Fibroblast of villous mesenchyme (primary cell): ENCODE data around the gene USP37. TPM values are rescaled to one million over a fixed set of nuclear protein-coding genes. Genes with fewer than 3 reads are reported as not detected.

Experiments used
- DNase-seq: peaks from one replicate; pipeline ENCODE4 v3.0.0-alpha.2; 2010; ENCODE audit warnings: low read depth
- H3K4me3 ChIP-seq: 2 replicates; pipeline ENCODE4 v1.5.1; 2011; ENCODE audit warnings: low read depth, mild to moderate bottlenecking, low read length
- CTCF ChIP-seq: IDR thresholded peaks from 2 replicates; pipeline ENCODE4 v1.5.1; 2012; ENCODE audit warnings: low read depth, mild to moderate bottlenecking, low read length; ENCODE audit not compliant: insufficient read depth
- total RNA-seq: library from RNA; depleted of rRNA; stranded (reverse); fragments of >200 nt; gene quantifications from 2 replicates; pipeline ENCODE4 v1.2.3, GENCODE V29; 2012

USP37 gene
- total RNA-seq, 1 donor = 21.2 TPM

- DNase-seq = no peak
- TF ChIP-seq CTCF = no peak
These were observed 16.1 kb upstream of the USP37 start for GRCh38 chr2:218583983-218584850.

DNA sequence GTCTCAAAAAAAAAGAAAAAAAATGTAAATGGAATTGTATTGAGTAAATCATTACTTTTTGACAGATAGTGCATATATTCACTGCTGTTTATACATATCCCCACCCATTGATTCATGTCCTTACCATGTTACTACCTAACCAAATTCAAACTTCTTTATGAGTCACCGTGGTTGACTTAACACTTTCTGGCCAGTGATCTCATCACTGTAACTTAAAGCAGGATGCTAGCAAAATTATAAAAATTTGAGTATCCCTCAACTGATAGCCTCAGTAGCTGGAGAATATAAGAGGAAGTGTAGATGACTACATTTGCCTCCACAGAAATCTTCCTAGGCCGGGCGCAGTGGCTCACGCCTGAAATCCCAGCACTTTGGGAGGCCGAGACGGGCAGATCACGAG lies 13.9 kb upstream of the USP37 start:
- DNase-seq = peak; percentile 31
- no peak overlapping the region for H3K4me3 ChIP-seq
- TF ChIP-seq CTCF = no peak

More at GRCh38 chr2:218583983-218584850, 16.1 kb upstream of the USP37 start:
- no peak overlapping the region for H3K4me3 ChIP-seq

DNA sequence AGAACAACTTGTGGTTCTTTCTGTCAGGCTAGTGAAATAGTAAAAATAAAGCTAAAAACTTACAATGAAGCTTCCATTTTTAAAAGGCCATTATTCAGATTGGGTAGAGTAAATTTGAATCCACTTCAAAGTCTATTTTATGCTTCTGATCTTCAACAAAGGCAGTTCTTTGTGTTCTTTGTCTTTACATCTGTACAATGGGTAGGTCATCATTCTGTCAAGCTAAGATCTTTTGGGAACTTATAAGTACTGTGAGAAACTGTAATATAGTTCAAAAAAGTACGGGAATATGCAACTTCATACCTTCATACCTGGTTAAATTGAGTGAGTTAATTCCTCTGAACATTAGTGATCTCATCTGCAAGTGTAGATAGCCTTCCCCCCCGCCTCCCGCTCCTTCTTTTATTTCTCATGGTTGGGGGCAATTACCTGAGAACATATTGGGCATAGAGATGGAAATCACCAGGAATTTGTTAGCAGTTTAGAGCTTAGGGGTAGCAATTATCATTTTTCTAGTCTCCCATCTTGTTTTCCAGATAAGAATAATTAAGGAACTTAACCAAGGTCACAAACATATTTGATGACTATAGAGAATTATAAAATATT lies 10.2 kb upstream of the USP37 start:
- H3K4me3 ChIP-seq = no peak overlapping the region
- TF ChIP-seq CTCF = no peak
- DNase-seq = no peak

GRCh38 chr2:218577482-218578220 lies 9.5 kb upstream of the USP37 start:
- no peak for DNase-seq
- no peak for TF ChIP-seq CTCF
- H3K4me3 ChIP-seq = no peak overlapping the region

- TF ChIP-seq CTCF = no peak
- no peak overlapping the region for H3K4me3 ChIP-seq
- no peak for DNase-seq
These were observed 8.7 kb upstream of the USP37 start for GRCh38 chr2:218576854-218577253.

DNA sequence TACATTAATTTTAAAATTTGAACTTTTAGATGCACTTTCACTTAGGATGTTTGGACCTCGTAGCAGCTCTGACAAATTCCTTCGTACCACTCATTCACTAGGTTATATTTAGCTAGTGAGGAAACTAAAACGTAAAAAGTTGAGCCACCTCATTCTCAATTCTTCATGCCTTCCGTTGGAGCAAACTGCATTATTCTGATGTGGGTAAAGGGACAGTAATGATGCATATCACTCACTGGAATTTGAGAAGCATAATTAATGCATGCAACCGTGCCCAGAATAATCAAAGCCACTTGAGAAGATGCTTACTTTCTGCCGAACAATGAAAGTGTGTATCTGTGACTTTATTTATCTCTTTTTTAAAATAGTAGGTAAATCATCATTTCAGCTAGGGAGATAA lies 2.7 kb upstream of the USP37 start:
- TF ChIP-seq CTCF = no peak
- H3K4me3 ChIP-seq = peak overlapping the region; percentile 95
- DNase-seq = peak; percentile 43
